GM18520 (cell line): ENCODE results near the gene SLC30A2.

Experiments
- ATAC-seq: cut with Tn5 transposase; IDR thresholded peaks from one replicate; pipeline ENCODE4 v1.9.1; 2021; ENCODE audit not compliant: unreplicated experiment

SLC30A2 gene

DNA sequence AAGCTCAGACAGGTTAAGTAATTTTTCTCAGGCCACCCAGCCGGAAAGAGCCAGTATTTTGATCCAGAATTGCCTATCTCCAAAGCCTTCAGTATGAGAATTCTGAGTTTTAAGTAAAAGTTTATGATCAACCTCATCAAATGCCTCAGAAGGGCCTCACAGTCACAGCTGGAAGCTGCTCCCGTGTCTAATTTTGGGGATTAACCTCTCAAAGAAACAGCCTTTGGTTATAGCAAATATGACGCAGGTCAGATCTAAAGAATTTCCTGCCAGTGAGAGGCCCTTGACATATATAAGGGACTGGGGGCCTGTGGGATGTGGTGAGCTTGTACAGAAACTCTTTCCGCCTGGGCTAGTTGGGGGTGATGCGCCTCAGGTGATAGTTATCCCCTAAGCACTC lies 22.1 kb downstream of the SLC30A2 start:
- ATAC-seq, result no peak

GRCh38 chr1:26023009-26023408 lies 22.9 kb downstream of the SLC30A2 start:
- ATAC-seq, result no peak

DNA sequence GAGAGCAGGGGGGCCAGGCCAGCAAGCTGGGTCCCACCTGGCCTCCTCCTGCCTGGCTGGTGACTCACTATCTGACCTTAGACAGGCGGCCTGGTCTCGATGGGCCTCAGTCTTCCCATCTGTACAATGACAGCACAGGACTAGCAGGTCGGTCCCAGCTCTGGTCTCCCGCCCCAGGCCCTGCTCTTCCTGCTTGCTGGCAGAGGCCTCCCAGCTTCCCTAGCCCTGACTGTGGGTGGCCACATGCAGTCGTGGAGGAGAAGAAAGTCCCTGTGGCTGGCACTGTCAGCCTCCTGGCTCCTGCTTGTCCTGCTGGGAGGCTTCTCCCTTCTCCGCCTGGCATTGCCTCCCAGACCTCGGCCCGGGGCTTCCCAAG lies 23.5 kb downstream of the SLC30A2 start:
- no peak for ATAC-seq

- ATAC-seq, result no peak
These were observed 24.1 kb downstream of the SLC30A2 start, which contains the start of gene EXTL1 for GRCh38 chr1:26021647-26022403. Gene EXTL1, plus strand, starts transcription at chr1:26021775. Its CDS starts 872 bp downstream, at chr1:26022647.

DNA sequence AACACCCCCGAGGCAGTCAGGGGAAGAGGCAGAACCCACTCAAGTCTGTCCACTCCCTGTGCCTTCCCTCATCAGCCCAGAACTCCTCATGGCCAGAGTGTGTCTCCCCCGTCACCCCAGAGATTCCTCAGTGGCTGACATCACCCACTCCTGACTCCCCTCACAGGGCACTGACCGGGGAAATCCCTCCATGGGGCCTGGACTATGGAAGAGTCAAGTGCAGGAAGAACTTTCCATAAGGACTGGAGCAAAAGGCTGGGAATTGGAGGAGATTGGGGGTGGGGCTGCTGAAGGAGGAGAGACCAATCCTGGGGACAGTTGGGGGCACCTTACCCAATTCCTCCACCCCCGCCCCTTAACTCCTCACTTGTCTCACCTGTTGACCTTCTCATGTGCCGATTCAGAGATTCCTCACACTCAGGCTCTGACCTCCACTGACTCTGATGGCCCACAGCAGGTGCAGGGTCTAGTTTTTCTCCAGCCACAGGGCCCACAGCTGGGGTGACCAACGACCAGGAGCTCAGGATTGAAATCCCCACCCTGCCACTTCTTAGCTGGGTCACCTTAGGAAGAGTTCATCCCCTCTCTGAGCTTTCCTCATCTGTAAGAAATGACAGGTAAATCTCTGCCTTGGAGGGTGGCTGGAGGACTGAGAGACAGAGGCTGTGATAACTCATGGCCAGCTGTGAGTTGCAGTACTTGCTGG lies 24.8 kb downstream of the SLC30A2 start:
- ATAC-seq, result no peak

GRCh38 chr1:26020330-26020768 lies 25.6 kb downstream of the SLC30A2 start:
- ATAC-seq, result no peak

- ATAC-seq, result no peak
These were observed 26.1 kb downstream of the SLC30A2 start for GRCh38 chr1:26019641-26020315.

GRCh38 chr1:26017606-26018005 lies 28.3 kb downstream of the SLC30A2 start:
- ATAC-seq, result no peak

- ATAC-seq, result no peak
These were observed 28.9 kb downstream of the SLC30A2 start for GRCh38 chr1:26016953-26017545.

- no peak for ATAC-seq
These were observed 29.5 kb downstream of the SLC30A2 start for GRCh38 chr1:26016258-26016952.

GRCh38 chr1:26015358-26015757 lies 30.6 kb downstream of the SLC30A2 start:
- ATAC-seq, result no peak

GRCh38 chr1:26014179-26014578 lies 31.7 kb downstream of the SLC30A2 start:
- ATAC-seq, result no peak

GRCh38 chr1:26012864-26013263 lies 33.1 kb downstream of the SLC30A2 start:
- no peak for ATAC-seq

GRCh38 chr1:26010825-26011224 lies 35.1 kb downstream of the SLC30A2 start:
- no peak for ATAC-seq

GRCh38 chr1:26009796-26010447 lies 36.0 kb downstream of the SLC30A2 start:
- ATAC-seq, result no peak

GRCh38 chr1:26006710-26007109 lies 39.2 kb downstream of the SLC30A2 start:
- no peak for ATAC-seq

- ATAC-seq, result no peak
These were observed 40.3 kb downstream of the SLC30A2 start for GRCh38 chr1:26005434-26006105.

DNA sequence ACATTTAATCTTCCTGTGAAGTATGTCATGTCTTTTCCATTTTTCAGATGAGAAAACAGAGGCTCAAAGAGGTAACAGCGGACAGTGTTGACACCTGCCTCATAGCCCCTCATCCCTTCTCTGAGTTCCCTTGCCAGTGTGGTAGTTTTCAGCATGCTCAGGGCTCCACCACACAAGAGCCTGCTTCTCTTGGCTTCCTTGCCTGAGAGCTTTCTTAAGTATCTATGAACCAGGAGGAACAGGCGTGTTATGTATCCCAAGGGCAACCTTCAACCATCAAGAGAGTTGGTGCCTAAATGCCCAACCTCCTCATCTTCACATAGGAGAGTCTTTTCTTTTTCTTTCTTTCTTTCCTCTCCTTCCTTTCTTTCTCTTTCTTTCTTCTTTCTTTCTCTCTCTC lies 42.2 kb downstream of the SLC30A2 start:
- no peak for ATAC-seq

GRCh38 chr1:26003262-26003661 lies 42.7 kb downstream of the SLC30A2 start:
- ATAC-seq, result no peak
